A549 (cell line): ENCODE results near the gene CSDE1.

Source experiments
- CBX8 ChIP-seq: fragments of 200-600 bp; sonication (generic); IDR thresholded peaks from 2 replicates; pipeline ENCODE4 v1.6.1; 2016
- CTCF ChIP-seq: fragments of >200 bp; sonication (Bioruptor Twin); formaldehyde crosslinking; IDR thresholded peaks from 3 replicates; pipeline ENCODE4 v1.5.1; 2016
- EHMT2 ChIP-seq: fragments of 200-600 bp; sonication (generic); IDR thresholded peaks from 2 replicates; pipeline ENCODE4 v1.6.1; 2016; ENCODE audit warnings: antibody characterized with exemption, low read depth, mild to moderate bottlenecking, moderate library complexity
- HMGXB4 ChIP-seq: fragments of 250-450 bp; sonication (Bioruptor Pico); IDR thresholded peaks from 2 replicates; pipeline ENCODE4 v1.5.0; 2021; ENCODE audit warnings: mild to moderate bottlenecking, moderate library complexity, borderline replicate concordance
- KDM1A ChIP-seq: fragments of 200-600 bp; sonication (generic); IDR thresholded peaks from 2 replicates; pipeline ENCODE4 v1.6.1; 2016; ENCODE audit warnings: low read depth, mild to moderate bottlenecking
- RCOR1 ChIP-seq: fragments of 150-350 bp; IDR thresholded peaks from 2 replicates; pipeline ENCODE4 v1.6.1; 2014; ENCODE audit warnings: antibody characterized with exemption, low read length, low read depth
- RNF2 ChIP-seq: fragments of 200-600 bp; sonication (generic); IDR thresholded peaks from 2 replicates; pipeline ENCODE4 v1.6.1; 2016; ENCODE audit warnings: low read depth, mild to moderate bottlenecking, antibody characterized with exemption, moderate library complexity, borderline replicate concordance
- TF ChIP-seq, protein P1 (sequence below): fragments of 450-650 bp; IDR thresholded peaks from 2 replicates; pipeline ENCODE4 v1.6.1; 2014; ENCODE audit warnings: antibody characterized with exemption

- TF ChIP-seq, protein P1, sequence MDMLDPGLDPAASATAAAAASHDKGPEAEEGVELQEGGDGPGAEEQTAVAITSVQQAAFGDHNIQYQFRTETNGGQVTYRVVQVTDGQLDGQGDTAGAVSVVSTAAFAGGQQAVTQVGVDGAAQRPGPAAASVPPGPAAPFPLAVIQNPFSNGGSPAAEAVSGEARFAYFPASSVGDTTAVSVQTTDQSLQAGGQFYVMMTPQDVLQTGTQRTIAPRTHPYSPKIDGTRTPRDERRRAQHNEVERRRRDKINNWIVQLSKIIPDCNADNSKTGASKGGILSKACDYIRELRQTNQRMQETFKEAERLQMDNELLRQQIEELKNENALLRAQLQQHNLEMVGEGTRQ: no peak
- no peak for TF ChIP-seq CTCF
- TF ChIP-seq HMGXB4 (CRISPR knock-in tag): no peak
- TF ChIP-seq EHMT2: no peak
- TF ChIP-seq RNF2: no peak
- TF ChIP-seq RCOR1: no peak
- no peak for TF ChIP-seq CBX8
- no peak for TF ChIP-seq KDM1A
Observed at GRCh38 chr1:114700036-114700600, 57.7 kb downstream of the CSDE1 start.
